Measurements from ENCODE around the gene GNG14.
"Not testable (repeated sequence)": the region's sequence is repeated elsewhere in the genome, so short reads cannot be mapped to it uniquely, and the experiment has no call there.

GNG14 gene

DNA sequence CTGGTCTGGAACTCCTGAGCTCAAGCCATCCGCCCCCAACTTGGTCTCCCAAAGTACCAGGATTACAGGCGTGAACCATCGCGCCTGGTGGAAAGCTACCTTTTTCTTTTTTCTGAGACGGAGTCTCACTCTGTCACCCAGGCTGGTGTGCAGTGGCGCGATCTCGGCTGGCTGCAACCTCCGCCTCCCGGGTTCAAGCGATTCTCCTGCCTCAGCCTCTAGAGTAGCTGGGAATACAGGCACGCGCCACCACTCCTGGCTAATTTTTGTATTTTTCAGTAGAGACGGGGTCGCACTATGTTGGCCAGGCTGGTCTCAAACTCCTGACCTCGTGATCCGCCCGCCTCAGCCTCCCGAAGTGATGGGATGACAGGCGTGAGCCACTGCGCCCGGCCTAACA lies 9.6 kb downstream of the GNG14 start:
- DNase-seq, result not testable (repeated sequence)

DNA sequence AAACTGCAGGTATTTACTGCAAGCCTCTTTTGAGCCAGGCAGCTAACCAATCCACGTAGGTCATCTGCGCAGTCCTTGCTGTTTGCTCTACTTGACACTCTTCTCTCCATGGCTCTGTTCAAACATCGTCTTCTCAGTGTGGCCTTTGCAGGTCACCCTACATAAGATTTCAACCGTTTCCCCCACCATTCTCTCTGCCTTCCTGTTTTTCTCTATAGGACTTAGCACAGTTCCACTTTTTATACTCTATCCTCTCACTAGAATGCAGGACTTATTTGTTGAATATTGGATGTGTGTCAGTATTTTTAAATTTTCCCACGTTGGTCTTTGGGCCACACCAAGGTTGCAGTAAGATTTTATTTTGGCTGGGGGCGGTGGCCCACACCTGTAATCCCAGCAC lies 10.3 kb downstream of the GNG14 start:
- no peak for DNase-seq

DNA sequence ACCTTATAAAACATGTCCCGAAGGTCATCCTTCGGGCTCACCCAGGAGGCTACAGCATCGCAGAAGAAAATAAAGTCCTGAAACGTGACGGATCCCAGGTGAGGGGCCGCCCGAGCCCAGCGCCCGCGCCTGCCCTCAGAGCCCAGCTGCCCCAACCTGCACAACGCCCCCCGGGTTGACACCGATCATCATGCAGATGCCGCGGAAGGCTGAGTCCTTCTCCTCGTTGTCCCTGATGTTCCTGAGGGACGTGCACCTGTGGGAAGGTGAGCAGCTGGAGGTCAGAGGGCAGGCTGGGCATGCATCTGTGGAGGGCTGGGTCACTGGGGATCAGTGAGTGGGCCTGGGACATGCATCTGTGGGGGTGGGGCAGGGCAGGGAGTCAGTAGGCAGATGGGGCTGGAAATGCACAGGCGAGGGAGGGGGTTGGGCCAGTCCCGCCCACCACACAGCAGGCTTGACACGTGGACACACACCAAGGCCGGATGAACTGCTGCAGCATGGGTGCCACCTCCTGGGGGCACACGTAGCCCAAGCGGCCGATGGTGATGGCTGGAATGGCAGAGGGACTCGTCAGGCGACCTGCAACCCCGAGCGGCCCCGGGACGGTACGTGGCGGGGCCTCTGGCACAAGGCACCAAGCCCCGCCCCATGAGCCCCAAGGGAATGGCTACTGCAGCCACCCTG lies 13.9 kb downstream of the GNG14 start:
- DNase-seq, result no peak

DNA sequence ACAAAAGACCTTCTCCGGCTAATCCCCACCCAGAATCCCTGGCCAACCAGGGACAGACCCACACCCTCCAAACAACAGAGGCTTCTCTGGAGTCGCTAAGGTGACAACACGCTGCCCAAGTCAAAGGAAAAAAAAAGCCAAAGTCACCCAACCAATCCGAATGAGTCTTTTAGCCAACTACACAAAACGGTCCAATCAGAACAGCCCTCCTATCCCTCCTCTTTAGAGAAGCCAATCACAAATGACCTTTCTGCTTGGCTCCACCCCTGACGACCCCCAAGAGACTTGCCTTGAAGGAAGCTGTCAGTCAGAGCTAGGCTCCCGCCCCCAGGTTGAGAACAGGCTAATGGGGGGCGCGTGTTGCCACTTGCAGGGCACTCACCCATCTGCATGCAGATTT lies 15.2 kb downstream of the GNG14 start:
- DNase-seq, result no peak

DNA sequence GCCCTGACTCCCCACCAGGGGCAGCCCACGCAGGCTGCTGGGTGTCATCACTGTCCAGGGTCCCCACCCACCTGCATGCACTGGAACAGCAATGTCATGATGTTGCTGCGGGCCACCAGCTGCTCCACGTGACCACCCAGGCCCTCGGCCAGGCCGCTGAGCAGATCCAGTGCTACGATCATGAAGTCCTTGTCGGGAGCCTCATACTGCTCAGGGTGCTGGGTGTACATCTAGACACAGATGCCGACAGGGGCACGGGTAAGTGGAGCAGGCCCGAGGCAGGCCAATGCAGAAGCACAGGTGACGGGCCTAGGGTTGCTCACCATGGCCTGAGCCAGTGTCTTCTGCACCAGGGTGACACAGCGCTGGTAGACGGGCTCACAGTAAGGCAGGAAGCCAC lies 17.4 kb downstream of the GNG14 start:
- no peak for DNase-seq

DNA sequence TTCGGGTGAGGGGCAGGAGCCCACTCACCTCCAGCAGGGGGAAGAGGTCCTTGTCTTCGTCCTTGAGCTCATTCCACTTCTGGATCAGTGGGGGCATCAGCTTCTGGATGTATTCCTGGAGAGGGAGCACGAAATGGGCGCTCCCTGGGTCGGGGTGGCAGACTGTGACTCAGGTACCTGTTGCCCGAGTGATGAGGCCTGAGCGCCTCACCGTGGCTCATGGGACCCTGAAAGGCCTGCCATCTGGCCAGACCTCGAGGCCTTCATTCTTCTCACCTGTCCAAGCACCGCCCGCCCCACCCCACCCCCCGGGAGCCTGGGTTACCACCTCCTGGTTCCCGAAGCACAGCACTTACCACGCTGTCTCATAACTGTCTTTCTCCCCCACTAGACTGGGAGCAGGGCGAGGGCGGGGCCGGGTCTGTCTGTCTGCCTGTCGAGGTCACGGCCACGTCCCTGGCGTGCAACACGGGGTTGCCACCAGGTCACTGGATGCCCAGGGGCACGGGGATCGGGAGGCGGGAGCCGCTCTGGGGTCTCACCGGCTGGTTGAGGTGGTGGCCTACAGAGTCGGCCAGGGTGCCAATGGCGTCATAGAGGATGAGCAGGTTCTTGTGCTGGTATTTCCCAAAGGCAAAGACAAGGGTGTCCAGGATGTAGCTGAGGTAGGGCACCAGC lies 18.0 kb downstream of the GNG14 start:
- DNase-seq, result no peak

DNA sequence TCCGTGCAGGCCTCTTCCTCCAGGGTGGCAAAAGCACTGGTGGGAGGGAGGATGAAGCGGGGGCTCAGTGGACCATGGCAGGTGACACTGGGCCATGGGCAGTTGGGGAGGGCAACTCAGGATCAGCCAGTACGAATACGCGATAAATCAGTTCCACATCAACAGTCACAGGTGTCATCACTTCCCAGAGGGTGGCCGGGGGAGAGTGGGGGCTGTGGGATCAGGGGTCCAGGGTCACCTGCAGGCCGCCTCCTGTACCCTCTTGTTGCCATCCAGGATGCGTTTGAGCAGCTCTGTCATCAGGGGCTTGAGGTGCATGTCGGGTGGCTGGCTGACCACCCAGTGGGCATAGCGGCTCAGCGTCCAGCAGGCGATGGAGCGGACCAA lies 18.5 kb downstream of the GNG14 start:
- no peak for DNase-seq

DNA sequence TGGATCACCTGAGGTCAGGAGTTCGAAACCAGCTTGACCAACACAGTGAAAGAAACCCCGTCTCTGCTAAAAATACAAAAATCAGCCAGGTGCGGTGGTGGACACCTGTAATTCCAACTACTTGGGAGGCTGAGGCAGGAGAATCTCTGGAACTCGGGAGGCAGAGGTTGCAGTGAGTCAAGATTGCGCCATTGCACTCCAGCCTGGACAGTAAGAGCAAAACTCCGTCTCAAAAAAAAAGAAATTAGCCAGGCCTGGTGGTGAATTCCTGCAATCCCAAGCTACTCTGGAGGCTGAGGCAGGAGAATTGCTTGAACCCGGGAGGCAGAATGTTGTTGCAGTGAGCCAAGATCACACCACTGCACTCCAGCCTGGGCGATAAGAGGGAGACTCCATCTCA lies 20.8 kb downstream of the GNG14 start:
- no peak for DNase-seq

DNA sequence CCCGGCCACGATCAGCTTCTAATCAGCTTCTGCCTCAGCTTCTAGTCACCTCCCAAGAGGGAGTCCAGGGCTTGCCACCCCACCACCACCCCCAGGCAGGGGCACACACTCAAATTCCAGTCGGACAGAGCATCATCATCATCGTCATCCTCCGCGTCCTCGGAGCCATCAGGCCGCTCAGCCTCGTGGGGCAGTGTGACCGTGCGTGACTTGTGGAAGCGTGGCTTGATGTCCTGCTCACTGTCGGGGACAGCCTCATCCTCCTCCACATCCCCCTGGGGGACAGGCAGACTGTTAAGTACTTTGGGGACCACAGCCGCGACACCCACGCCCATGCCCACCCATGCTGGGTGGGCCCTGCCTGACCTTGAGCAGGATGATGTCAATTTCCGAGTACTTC lies 23.4 kb downstream of the GNG14 start:
- DNase-seq, result no peak

DNA sequence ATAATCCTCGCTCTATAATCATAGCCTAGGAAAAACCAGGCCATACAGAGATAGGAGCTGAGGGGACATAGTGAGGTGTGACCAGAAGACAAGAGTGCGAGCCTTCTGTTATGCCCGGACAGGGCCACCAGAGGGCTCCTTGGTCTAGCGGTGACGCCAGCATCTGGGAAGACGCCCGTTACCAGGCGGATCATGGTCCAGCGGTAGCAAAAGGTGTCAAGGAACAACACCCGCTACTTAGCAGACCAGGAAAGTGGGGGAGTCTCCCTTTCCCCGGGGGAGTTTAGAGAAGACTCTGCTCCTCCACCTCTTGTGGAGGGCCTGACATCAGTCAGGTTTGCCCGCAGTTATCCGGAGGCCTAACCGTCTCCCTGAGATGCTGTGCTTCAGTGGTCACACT lies 24.3 kb downstream of the GNG14 start:
- DNase-seq, result not testable (repeated sequence)

DNA sequence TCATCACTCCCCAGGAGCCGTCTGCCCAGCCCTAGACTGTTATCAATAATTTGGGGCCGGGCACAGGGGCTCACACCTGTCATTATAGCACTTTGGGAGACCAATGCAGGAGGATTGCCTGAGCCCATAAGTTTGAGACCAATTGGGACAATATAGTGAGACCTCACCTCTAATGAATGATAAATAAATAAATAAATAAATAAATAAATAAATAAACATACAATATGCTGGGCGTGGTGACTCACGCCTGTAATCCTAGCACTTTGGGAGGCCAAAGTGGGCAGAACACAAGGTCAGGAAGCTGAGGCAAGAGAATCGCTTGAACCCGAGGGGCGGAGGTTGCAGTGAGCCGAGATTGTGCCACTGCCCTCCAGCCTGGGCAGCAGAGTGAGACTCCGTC lies 25.5 kb downstream of the GNG14 start:
- DNase-seq, result not testable (repeated sequence)

DNA sequence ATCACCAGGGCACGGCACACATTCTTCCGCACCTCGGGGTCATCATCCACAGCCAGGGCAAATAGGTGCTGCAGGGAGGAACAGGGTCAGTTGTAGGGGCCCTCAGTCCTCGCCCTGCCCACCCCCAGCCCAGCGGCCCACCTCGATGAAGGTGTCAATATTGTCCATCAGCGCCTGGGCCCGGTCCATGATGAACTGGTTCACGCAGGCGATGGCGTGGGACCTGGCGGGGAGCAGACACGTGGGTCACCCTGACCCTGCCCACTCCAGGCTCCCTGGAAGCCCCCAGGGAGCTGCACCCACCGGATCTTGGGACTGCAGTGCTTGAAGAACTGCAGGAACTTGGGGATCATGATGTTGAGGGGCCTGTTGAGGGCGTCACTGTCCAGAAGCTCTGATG lies 27.3 kb downstream of the GNG14 start:
- DNase-seq, result no peak

DNA sequence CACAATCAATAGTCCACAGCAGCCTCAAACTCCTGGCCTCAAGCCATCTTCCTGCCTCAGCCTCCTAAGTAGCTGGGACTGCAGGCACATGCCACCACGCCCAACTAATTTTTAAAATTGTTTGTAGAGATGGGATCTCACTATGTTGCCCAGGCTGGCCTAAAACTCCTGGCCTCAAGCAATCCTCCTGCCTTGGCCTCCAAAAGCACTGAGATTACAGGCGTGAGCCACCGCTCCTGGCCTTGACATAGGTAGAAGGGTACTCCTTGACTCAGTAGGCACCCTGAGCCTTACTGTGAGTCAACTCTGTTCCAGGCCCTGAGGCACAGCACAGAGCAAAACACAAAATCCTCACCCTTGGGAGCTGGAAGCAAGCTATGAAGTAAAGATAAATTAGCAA lies 28.1 kb downstream of the GNG14 start:
- no peak for DNase-seq

DNA sequence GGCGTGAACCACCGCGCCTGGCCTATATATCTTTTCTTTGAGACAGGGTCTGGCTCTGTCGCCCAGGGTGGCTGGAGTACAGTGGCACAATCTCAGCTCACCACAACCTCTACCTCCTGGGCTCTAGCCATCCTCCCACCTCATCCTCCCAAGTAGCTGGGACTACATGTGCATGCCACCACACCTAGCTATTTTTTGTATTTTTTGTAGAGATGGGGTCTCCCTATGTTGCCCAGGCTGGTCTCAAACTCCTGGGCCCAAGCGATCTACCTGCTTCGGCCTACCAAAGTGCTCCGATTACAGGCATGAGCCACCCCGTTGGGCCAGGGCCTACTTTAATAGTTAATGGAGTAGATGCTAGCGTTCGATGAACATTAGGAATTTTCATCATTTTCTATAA lies 32.5 kb downstream of the GNG14 start:
- DNase-seq, result no peak

DNA sequence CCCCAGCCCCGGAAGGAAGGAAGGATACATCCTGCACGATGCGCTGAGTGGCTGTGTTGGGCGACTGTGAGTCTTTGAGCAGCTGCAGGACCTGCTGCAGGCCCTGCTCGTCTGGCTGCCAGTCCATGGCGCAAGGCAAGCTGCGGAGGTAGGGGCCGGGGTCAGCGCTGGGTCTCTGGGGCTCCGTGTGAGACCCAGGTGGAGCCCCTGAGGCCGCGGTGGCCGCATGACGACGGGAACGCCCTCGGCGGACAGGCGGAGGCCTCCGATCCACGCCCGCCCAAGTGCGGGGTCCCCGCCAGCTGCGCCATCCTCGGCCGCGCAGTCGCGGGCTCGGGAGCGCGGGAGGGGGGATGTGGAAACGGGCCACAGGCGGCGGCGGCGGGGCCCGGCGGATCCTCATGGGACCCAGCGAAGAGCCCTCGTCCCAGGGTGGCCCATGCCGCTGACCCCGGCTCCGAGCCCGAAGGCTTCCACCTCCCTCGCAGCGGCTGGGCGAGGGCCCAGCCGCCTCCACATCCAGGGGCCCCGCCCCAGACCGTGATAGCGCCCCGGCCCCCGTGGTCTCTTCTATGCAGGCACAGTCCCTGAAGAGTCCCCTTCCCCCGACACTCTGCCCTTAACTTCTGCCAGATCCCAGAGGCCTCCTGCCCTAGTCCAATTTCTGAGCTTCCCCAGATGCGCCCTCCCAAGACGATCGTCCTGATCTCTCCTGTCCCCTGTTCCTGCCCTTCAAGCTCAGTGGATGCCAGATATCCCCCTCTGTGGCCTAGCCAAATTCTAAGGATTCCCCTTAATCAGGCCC lies 33.3 kb downstream of the GNG14 start:
- DNase-seq, result no peak

DNA sequence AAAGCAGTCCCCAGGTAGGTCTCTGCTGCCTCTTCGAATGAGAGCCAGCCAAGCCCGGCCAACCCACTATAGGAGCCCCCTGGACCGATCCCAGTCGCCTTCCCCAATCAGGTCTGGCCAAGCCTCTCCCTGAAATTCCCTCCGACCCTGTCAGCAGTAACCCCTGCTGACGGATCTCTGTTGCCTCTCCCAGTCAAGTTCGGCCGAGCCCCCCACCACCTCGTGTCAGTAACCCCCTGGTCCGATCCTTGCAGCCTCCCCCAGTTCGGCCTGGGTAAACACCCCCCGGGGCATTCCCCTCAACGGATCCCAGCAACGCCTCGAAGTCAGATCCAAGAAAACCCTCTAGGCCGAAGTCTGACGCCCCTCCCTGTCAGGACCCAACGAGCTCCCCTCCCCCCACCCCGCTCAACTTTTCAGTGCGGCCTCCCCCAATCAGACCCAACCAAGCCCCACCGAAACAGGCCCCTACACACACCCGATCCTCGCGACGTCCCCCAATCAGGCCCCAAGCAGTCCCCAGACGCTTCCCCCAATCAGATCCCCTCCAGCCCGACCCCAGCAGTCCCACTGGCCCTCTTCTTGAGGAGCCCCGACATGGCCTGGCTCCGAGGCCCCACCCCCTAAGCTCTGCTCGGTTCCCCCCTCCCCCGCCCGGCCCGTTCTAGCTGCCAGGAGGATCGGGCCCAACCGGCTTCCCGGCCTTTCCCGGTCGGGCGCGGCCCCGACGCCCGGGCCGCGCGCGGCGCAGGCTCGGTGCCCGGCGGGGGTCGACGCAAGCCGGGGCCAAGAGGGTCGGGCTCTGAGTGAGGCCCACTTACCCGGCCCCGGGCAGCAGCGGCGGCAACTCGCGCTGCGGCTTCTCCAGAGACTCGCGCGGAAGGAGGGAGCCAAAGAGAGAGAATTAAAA lies 34.1 kb downstream of the GNG14 start:
- DNase-seq, result no peak

DNA sequence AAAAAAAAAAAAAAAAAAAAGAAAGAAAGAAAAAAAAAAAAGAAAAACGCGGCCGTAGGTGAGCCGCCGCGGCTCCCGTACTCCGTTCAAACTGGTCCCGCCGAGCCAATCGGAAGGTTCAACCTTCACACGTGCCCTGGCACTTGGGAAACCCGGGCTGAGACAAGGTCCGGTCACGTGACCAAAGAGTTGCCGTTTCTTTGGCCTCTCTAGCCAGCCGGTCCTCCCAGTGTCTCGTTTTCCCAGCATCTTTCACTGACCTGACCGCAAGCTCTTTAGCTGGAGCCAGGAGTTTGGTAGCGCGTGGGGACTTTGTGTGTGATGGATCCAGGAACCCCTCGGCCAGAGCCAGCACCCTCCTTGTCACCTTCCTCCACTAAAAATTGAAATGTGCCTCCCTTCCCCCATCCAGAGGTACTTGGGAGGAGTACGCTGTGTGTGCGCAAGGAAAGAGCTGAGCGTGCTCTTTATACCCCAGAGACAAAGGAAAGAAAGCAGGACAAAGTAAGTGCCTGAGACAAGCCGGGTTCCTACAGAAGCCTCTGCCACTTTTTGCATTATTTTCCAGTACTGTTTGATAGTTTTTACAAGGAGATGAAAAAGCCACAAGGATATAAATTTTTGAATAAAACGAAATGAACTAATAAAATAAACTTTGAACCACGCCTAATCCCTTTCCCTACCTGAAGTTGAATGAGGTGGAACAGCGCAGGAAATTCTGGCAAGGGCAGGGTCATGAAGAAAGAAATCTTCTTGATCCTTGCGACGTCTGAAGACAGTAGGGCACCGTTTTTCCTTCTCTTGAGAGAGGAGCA lies 35.0 kb downstream of the GNG14 start:
- peak; percentile 95 to 96 for DNase-seq

DNA sequence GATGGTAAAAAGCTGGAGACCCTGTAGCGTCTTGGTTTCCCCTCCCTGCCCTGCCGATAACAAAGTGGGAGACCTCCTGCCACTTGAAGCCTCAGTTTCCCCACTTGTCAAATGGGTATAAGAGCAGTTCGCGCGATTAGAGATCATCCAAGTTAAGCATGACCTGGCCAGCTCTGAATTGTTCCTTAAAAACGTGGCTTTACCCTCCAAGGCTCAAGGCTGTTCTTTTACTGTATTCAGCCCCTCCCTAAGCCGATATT lies 35.5 kb downstream of the GNG14 start:
- DNase-seq, result no peak

DNA sequence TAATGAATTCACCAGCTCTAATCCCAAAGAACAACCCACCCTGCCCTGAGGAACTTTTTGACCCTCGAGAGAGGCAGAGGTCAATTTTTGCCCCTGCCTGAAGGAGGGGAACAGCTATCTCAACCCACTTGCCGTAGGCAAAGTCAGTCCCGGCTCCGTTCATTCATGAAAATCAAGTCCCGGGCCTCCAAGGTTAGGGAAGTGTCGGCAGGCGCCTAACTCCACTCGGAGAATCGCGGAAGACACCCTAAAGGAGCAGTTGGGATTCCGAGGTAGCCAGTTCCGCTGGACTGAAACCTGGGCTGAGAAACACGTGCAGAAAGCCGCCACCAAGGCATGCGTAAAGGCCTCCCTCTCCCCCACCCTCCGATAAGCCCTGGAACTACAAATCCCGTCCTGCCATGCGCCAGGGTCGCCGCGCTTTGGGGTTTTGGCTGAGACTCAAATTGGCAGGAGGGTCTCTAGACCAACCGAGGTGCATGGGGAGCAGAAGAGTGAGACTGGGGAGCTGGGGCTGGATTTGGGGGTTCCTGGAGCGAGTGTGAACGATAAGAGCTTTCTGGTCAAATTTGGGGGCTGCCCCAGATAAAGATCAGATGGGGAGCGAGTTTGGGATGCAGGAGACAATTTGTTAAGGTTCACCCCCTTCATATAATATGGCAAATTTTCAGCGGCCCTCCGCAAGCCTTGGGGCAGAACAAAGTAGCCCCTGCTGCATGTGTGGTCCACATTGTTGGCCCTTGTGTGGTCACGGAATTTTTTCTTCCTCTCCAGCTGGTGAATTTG lies 36.0 kb downstream of the GNG14 start, which contains the start of gene TNPO2:
TNPO2 (minus strand) TSS at position 292 of the 786 bp plus-strand sequence. CDS start 2,955 bp downstream, outside the sequence.
- peak; percentile 54 to 59 for DNase-seq

DNA sequence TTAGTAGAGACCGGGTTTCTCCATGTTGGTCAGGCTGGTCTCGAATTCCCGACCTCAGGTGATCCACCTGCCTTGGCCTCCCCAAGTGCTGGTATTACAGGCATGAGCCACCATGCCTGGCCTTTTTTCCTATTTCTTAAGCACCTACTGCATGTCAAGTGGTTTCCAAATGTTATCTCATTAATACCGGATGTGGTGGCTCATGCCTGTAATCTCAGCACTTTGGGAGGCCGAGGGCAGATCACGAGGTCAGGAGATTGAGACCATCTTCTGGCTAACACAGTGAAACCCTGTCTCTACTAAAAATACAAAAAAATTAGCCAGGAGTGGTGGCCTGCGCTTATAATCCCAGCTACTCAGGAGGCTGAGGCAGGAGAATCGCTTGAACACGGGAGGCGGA lies 37.8 kb downstream of the GNG14 start:
- not testable (repeated sequence) for DNase-seq

DNA sequence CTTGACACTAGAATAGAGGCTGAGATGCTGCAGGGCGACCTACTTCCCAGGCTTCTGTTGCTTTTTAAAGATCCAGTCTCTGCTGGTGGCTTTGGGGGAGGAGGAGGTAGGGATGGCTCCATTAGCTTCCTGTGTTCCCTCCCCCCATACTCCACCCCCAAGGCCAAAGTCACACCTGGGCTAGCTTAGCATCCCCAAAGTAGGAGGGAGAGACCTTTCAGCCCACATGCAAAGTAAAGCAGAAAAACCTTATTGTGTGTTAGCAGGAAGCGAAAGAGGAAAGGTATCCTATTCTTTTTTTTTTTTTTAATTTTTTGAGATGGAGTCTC lies 39.2 kb downstream of the GNG14 start:
- no peak for DNase-seq
